Measurements from ENCODE around the gene ZNF160.

ZNF160 gene

GRCh38 chr19:53088091-53088490 lies 15.1 kb downstream of the ZNF160 start:
- TF ChIP-seq CTCF (IDR thresholded peaks at IDR 0.05; ENCODE audit: low read depth, low read length), result no peak
- no peak overlapping the region for H3K4me3 ChIP-seq (ENCODE audit: low read depth, low read length)

GRCh38 chr19:53086949-53087348 lies 16.3 kb downstream of the ZNF160 start:
- H3K4me3 ChIP-seq (ENCODE audit: low read depth, low read length), result no peak overlapping the region

GRCh38 chr19:53085496-53085895 lies 17.7 kb downstream of the ZNF160 start:
- H3K4me3 ChIP-seq (ENCODE audit: low read depth, low read length), result no peak overlapping the region
- TF ChIP-seq CTCF (IDR thresholded peaks at IDR 0.05; ENCODE audit: low read depth, low read length), result no peak

More at GRCh38 chr19:53086949-53087348, 16.3 kb downstream of the ZNF160 start:
- TF ChIP-seq CTCF (IDR thresholded peaks at IDR 0.05; ENCODE audit: low read depth, low read length), result no peak

- no peak for TF ChIP-seq CTCF (IDR thresholded peaks at IDR 0.05; ENCODE audit: low read depth, low read length)
- H3K4me3 ChIP-seq (ENCODE audit: low read depth, low read length), result no peak overlapping the region
Observed at GRCh38 chr19:53082929-53083328, 20.3 kb downstream of the ZNF160 start.

- no peak for TF ChIP-seq CTCF (IDR thresholded peaks at IDR 0.05; ENCODE audit: low read depth, low read length)
- H3K4me3 ChIP-seq (ENCODE audit: low read depth, low read length), result no peak overlapping the region
Observed at GRCh38 chr19:53079313-53079924, 23.8 kb downstream of the ZNF160 start.

GRCh38 chr19:53078668-53079067 lies 24.6 kb downstream of the ZNF160 start:
- no peak for TF ChIP-seq CTCF (IDR thresholded peaks at IDR 0.05; ENCODE audit: low read depth, low read length)

GRCh38 chr19:53076984-53077383 lies 26.2 kb downstream of the ZNF160 start:
- TF ChIP-seq CTCF (IDR thresholded peaks at IDR 0.05; ENCODE audit: low read depth, low read length), result no peak
- H3K4me3 ChIP-seq (ENCODE audit: low read depth, low read length), result no peak overlapping the region

More at GRCh38 chr19:53078668-53079067, 24.6 kb downstream of the ZNF160 start:
- no peak overlapping the region for H3K4me3 ChIP-seq (ENCODE audit: low read depth, low read length)
